HG03135 (cell line): ENCODE measurements around the gene UBQLN4.
"Not testable (repeated sequence)": the region's sequence is repeated elsewhere in the genome, so short reads cannot be mapped to it uniquely, and the experiment has no call there.

ENCODE experiments used
- ATAC-seq: cut with Tn5 transposase; IDR thresholded peaks from one replicate; pipeline ENCODE4 v1.9.1; 2021; ENCODE audit warnings: mild to moderate bottlenecking, moderate library complexity; ENCODE audit not compliant: unreplicated experiment

UBQLN4 gene

GRCh38 chr1:156081180-156081916 is 27.8 kb upstream of the UBQLN4 start:
- no peak for ATAC-seq

DNA sequence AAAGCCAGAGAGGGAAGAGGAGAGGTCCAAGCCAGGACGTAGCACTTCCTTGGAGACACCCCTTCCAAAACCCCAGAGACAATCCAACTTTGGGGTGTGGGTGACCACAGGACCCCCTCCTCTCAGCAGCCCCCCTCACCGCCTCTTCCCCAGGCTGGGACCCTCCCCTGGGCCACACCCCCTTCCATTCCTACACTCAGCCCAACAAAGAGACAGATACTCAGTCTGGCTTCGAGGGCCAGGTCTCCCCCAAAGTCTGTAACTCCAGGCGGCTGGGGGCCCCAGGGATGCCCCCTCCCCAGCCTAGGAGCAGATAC is 27.2 kb upstream of the UBQLN4 start:
- ATAC-seq, result no peak

DNA sequence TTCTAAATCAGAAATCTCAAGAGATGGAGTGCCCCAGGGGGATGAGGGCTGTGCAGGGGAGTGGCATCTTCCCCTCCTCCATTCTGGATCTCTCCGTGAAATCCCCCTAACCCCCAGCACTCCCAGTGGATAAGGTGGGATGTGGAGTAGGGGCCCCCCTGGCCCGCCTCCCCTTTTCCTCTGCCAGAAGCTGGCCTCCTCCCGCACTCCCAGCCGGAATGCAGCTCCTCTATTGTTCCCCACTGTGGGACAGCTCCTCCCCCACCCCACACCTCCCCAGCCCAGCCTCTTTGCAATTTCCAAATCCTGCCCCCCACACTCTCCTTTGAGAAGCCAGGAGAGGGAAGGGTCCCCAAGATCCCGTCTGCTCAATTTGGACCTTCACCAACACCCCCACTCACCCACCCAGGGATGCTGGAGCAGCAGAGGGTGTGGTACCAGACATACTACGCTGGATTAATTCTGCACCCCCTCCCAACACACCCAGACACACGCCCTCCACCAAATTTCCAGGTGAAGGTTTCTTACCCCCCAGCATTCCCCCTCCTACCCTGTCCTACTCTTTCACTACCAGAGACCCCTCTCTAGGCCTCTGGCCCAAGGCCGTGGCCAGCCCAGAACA is 26.8 kb upstream of the UBQLN4 start:
- no peak for ATAC-seq

- no peak for ATAC-seq
These were observed 26.2 kb upstream of the UBQLN4 start for GRCh38 chr1:156079762-156080161.

GRCh38 chr1:156078728-156079127 is 25.1 kb upstream of the UBQLN4 start:
- no peak for ATAC-seq

- no peak for ATAC-seq
These were observed 23.8 kb upstream of the UBQLN4 start for GRCh38 chr1:156077430-156077760.

GRCh38 chr1:156076609-156077429 is 23.2 kb upstream of the UBQLN4 start:
- no peak for ATAC-seq

DNA sequence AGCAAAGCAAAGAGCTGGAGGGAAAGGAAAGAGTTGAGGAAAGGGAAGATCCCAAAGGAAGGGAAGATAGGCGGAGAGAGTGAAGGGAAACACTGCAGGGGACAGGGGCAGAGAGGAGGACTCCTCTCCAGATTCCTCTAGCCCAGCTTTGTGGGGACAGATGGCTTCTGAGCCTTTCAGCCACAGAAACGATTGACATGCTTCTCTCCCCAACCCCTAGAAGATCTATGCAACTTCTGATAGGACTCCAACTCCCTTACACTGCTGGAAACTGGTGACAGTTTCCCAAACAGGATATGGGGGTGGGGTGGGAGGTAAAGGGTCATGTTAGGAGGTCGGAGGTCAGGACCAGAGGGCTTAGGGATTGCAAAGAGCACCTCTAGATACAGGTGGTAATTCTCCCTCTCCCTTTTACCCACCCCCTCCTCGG is 22.2 kb upstream of the UBQLN4 start:
- ATAC-seq, result no peak

DNA sequence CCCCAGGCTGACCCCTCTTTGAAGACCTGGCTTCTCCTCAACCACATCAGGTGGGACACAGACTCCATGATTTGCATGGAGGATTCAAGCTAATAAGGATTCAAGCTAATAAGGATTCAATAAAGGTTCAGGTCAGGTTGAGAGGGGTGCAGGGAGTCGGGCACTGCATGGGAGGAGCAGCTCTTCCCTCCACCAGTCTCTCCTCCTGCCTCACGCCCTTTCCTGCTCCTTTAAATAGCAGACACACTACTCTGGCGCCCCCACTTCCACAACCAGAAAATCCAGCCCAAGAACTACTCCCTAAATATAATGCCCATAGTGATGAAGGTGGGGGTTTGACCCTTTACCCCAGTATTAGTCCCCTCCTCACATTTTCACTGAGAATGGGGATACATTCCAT is 21.6 kb upstream of the UBQLN4 start:
- ATAC-seq, result no peak

DNA sequence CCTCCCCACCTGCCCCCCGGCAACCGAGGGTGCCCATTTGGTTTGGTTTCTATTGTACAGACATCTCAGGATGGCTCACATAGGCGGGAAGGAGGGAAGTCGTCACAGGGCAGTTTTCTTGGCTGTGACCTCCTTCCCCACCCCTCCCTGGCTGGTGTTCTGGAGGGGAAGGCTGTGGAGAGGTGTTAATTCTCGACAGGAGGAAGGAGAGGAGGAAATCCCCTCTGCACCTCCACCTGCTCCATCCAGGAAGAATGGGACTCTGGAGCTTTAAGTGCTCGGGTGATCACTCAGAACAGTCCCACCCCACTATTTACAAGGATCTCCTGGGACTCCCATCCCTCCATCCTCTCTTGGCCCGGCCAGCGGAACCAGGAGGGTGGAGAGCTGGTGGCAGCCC is 21.1 kb upstream of the UBQLN4 start:
- ATAC-seq, result no peak

DNA sequence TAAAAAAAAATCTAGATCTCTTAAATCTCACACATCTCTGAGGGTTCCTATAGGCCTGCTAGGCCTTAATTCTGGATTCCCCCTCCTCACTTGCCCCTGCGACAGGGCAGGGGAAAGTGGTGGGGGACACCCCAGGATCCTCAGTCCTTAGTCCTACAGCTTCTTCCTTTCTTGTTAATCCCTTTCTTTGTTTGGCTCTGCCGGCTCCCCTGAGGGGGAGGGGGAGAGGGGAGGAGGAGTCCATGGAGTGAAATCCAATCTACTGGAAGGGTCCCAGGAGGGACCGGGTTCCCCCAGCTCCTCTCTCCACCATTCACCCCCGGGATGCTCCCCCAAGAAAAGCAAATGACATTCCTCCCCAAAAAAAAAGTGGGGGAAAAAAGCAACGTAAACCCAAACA is 20.1 kb upstream of the UBQLN4 start:
- ATAC-seq, result no peak

- no peak for ATAC-seq
These were observed 19.6 kb upstream of the UBQLN4 start for GRCh38 chr1:156073110-156073687.

GRCh38 chr1:156072251-156072650 is 18.7 kb upstream of the UBQLN4 start:
- ATAC-seq, result no peak

DNA sequence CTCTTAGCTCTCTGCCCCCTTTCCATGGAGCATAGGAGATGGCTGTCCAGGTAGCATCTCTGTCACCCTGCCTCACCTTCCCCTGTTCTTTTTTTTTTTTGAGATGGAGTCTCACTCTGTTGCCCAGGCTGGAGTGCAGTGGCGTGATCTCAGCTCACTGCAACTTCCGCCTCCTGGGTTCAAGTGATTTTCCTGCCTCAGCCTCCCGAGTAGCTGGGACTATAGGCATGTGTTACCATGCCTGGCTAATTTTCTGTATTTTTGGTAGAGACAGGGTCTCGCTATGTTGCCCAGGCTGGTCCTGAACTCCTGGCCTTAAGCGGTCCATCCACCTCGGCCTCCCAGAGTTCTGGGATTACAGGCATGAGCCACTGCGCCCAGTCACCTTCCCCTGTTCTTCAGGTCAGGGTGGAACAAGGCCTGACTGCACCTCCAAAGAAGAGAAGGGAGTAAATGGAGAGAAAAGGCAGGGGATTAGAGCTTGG is 17.8 kb upstream of the UBQLN4 start:
- not testable (repeated sequence) for ATAC-seq

- ATAC-seq, result no peak
These were observed 16.9 kb upstream of the UBQLN4 start for GRCh38 chr1:156070548-156070947.

- no peak for ATAC-seq
These were observed 16.2 kb upstream of the UBQLN4 start for GRCh38 chr1:156069490-156070455.

- no peak for ATAC-seq
These were observed 13.7 kb upstream of the UBQLN4 start for GRCh38 chr1:156067262-156067661.

DNA sequence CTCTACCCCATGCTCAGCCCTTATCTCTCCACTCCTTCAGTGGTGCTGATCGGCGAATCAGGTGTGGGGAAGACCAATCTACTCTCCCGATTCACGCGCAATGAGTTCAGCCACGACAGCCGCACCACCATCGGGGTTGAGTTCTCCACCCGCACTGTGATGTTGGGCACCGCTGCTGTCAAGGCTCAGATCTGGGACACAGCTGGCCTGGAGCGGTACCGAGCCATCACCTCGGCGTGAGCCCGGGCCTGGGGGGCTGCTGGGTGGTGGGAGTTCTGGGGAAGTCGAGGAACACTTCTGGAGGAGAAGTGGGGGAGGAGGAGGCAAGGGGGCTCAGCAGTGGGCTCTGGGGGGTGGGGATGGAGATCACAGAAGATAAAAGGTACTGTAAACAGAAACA is 12.3 kb upstream of the UBQLN4 start:
- ATAC-seq, result no peak

DNA sequence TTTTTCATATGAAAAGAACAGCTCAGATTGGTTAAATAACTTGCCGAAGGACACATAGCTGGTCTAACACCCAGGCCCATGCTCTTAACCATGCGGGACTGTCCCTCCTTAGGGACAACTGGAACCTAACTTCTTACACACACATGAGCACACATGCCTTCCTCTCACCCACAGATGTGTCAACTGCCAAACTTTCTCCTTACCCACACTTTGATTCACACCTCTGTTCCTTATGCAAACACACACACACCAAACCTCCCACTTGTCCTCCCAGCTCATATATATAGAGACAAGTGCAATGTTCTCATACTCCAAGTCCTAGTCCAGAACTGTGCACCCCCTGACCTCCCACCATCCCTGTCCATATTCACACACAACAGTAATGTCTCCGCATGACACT is 11.6 kb upstream of the UBQLN4 start:
- ATAC-seq, result no peak

GRCh38 chr1:156064615-156065014 is 11.0 kb upstream of the UBQLN4 start:
- no peak for ATAC-seq

DNA sequence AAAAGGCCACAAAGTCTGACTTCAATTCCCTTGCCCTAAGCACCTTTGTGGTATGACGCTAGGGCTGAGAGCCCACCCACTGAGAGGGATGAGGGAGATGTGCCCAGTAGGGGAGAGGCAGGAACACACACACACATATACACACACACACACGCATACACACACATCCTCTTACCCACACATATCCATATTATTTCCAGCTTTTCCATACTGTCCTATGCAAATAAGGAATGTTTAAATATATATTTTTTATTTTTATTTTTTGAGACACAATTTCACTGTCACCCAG is 10.3 kb upstream of the UBQLN4 start:
- no peak for ATAC-seq
